WI38 (cell line): Measurements from ENCODE around the gene PLCL1.

Experiments used
- H3K4me3 ChIP-seq: 2 replicates; pipeline ENCODE4 v1.5.1; 2011; ENCODE audit warnings: low read depth, mild to moderate bottlenecking, control low read depth, low read length
- TF ChIP-seq, protein P1 (sequence below): IDR thresholded peaks from 2 replicates; pipeline ENCODE4 v1.5.1; 2012; ENCODE audit warnings: low read depth, mild to moderate bottlenecking, control low read depth, low read length

PLCL1 gene

GRCh38 chr2:197934261-197934933, 130.0 kb downstream of the PLCL1 start:
- TF ChIP-seq, protein P1, sequence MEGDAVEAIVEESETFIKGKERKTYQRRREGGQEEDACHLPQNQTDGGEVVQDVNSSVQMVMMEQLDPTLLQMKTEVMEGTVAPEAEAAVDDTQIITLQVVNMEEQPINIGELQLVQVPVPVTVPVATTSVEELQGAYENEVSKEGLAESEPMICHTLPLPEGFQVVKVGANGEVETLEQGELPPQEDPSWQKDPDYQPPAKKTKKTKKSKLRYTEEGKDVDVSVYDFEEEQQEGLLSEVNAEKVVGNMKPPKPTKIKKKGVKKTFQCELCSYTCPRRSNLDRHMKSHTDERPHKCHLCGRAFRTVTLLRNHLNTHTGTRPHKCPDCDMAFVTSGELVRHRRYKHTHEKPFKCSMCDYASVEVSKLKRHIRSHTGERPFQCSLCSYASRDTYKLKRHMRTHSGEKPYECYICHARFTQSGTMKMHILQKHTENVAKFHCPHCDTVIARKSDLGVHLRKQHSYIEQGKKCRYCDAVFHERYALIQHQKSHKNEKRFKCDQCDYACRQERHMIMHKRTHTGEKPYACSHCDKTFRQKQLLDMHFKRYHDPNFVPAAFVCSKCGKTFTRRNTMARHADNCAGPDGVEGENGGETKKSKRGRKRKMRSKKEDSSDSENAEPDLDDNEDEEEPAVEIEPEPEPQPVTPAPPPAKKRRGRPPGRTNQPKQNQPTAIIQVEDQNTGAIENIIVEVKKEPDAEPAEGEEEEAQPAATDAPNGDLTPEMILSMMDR = no peak
- no peak overlapping the region for H3K4me3 ChIP-seq

DNA sequence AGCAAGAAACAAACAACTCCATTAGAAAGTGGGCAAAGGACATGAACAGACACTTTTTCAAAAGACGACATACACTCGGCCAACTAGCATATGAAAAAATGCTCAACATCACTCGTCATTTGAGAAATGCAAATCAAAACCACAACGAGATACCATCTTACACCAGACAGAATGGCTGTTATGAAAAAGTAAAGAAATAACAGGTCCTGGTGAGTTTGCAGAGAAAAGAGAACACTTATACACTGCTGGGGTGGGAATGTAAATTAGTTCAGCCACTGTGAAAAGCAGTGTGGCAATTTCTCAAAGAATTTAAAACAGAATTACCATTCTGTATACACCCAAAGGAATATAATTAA, 130.5 kb downstream of the PLCL1 start:
- H3K4me3 ChIP-seq = no peak overlapping the region
- TF ChIP-seq, protein P1 = no peak

- TF ChIP-seq, protein P1 = no peak
Measured at GRCh38 chr2:197937814-197938213, 133.4 kb downstream of the PLCL1 start.

DNA sequence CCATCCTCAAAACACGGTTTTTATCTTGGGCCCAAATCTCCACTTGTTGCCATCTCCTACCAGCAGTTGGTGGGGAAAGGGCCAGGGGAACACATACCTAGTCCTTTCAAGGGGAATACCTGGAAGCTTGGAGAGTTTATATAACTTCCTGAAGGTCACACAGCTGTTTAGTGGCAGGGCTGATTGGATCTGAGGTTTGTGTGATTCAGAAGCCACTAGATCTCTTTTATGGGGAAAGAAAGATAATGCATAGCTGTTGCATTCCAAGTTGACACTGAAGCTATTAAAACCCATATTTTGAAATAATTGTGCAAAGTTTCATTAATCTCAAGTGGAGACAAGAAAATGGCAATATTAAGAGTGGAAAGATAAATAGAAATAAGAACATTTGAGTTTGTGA, 134.2 kb downstream of the PLCL1 start:
- TF ChIP-seq, protein P1 = no peak
- H3K4me3 ChIP-seq = no peak overlapping the region

More at GRCh38 chr2:197937814-197938213, 133.4 kb downstream of the PLCL1 start:
- no peak overlapping the region for H3K4me3 ChIP-seq

DNA sequence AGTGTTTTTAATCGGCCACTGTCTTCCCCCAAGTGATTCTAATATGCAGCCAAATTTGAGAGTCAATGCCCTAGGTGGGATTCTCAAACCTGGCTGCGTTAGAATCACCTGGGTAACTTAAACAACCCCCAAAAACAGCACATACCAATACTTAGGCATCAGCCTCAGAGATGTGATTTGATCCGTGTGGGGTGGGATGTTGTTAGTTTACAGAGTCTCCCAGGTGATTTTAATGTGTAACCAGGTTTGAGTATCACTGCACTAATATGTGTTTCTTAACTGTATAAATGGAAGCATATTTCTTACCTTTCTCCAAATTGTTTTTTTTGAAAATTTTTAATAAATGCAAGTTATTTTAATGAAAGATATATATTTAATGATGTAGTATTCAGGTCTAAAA, 135.4 kb downstream of the PLCL1 start:
- TF ChIP-seq, protein P1 = no peak
- H3K4me3 ChIP-seq = no peak overlapping the region

GRCh38 chr2:197940382-197940781, 136.0 kb downstream of the PLCL1 start:
- TF ChIP-seq, protein P1 = no peak
- H3K4me3 ChIP-seq = no peak overlapping the region

- TF ChIP-seq, protein P1 = no peak
Measured at GRCh38 chr2:197941715-197942114, 137.3 kb downstream of the PLCL1 start.

More at GRCh38 chr2:197941715-197942114, 137.3 kb downstream of the PLCL1 start:
- H3K4me3 ChIP-seq = no peak overlapping the region
